ENCODE results near the gene UTP11.

UTP11 gene

GRCh38 chr1:38003261-38004250, 9.0 kb upstream of the UTP11 start:
- DNase-seq: peak; percentile 24

GRCh38 chr1:38004284-38005108, 8.0 kb upstream of the UTP11 start:
- DNase-seq: no peak

GRCh38 chr1:38005195-38006007, 7.1 kb upstream of the UTP11 start, which contains the start of gene FHL3:
Gene FHL3, minus strand, starts transcription at chr1:38005514. Its CDS starts 6,102 bp downstream, at chr1:37999412.
- peak; percentile 40 for DNase-seq

GRCh38 chr1:38006008-38006828, 6.3 kb upstream of the UTP11 start:
- no peak for DNase-seq

- DNase-seq: peak; percentile 79
These were observed 3.3 kb upstream of the UTP11 start for GRCh38 chr1:38009088-38009840.

GRCh38 chr1:38009841-38010180, 2.7 kb upstream of the UTP11 start:
- no peak for DNase-seq

- DNase-seq: no peak
These were observed 691 bp downstream of the UTP11 start for GRCh38 chr1:38013227-38013622.

- DNase-seq: no peak
These were observed 1.6 kb downstream of the UTP11 start for GRCh38 chr1:38014171-38014570.

- no peak for DNase-seq
These were observed 2.3 kb downstream of the UTP11 start for GRCh38 chr1:38014724-38015424.

GRCh38 chr1:38015978-38016725, 3.6 kb downstream of the UTP11 start:
- DNase-seq: no peak

- DNase-seq: peak; percentile 13
These were observed 6.4 kb downstream of the UTP11 start for GRCh38 chr1:38018864-38019343.

GRCh38 chr1:38020396-38020795, 7.9 kb downstream of the UTP11 start:
- DNase-seq: no peak

GRCh38 chr1:38021969-38022368, 9.4 kb downstream of the UTP11 start:
- DNase-seq: no peak

GRCh38 chr1:38022810-38023209, 10.3 kb downstream of the UTP11 start:
- no peak for DNase-seq

GRCh38 chr1:38025233-38025632, 12.7 kb downstream of the UTP11 start:
- no peak for DNase-seq

GRCh38 chr1:38025664-38026063, 13.1 kb downstream of the UTP11 start:
- DNase-seq: no peak

- DNase-seq: no peak
These were observed 14.2 kb downstream of the UTP11 start for GRCh38 chr1:38026592-38027200.

GRCh38 chr1:38027201-38028104, 14.9 kb downstream of the UTP11 start:
- DNase-seq: no peak
